Natural killer cell treated with Interleukin-12 subunit alpha and Interleukin-12 subunit beta and Interleukin-15 and Interleukin-18, amount 100 ng/mL, for 72 hours (primary cell): Measurements from ENCODE around the gene TNFSF11. TPM values are rescaled to one million over a fixed set of nuclear protein-coding genes. Genes with fewer than 3 reads are reported as not detected.

Experiments used
- ATAC-seq, 2 donors: fragments of 150-1000 bp; cut with Tn5 transposase in 1 of 2; sonication (Bioruptor Pico), chemical (Tn5 transposase) in 1 of 2; 2 replicates each; pipeline ENCODE4 v1.10.0; 2021
- DNase-seq: peaks from one replicate; pipeline ENCODE4 v3.0.0; 2022; ENCODE audit warnings: low spot score
- H3K27ac Mint-ChIP-seq, 2 donors: 1 replicate in 1 of 2; 2 replicates in 1 of 2; pipeline ENCODE4 v1.8.0; 2022; ENCODE audit warnings: mixed read lengths in 2 of 2, mild to moderate bottlenecking in 1 of 2, moderate library complexity in 1 of 2
- H3K27me3 Mint-ChIP-seq, 2 donors: 1 replicate in 1 of 2; 2 replicates in 1 of 2; pipeline ENCODE4 v1.8.0; 2022; ENCODE audit warnings: mixed read lengths in 2 of 2
- H3K36me3 Mint-ChIP-seq: one replicate; pipeline ENCODE4 v1.8.0; 2022; ENCODE audit warnings: mixed read lengths
- H3K4me1 Mint-ChIP-seq, 2 donors: 1 replicate in 1 of 2; 2 replicates in 1 of 2; pipeline ENCODE4 v1.8.0; 2022; ENCODE audit warnings: low read depth in 2 of 2, mixed read lengths in 2 of 2, mild to moderate bottlenecking in 1 of 2
- H3K4me3 Mint-ChIP-seq: one replicate; pipeline ENCODE4 v1.8.0; 2022; ENCODE audit warnings: mixed read lengths
- H3K9me3 Mint-ChIP-seq: 2 replicates; pipeline ENCODE4 v1.8.0; 2022; ENCODE audit warnings: mixed read lengths
- total RNA-seq, 2 donors: library from RNA; stranded (reverse); gene quantifications; one replicate each; pipeline ENCODE4 v1.2.3, GENCODE V29; 2022

Gene TNFSF11
- total RNA-seq, 2 donors from 2014 or later, result 2.3 to 2.8 TPM

GRCh38 chr13:42607546-42607945, 33.6 kb downstream of the TNFSF11 start:
- Mint-ChIP-seq H3K27me3 (peaks cover 0 to 24% of the 10 kb centered on the region in 2 donors), H3K9me3 (no peaks in the 10 kb centered on the region), H3K36me3 (no peaks in the 10 kb centered on the region), H3K4me1 (no peaks in the 10 kb centered on the region), H3K4me3 (no peak overlapping the region), H3K27ac (no peak overlapping the region)
- DNase-seq, result no peak
- ATAC-seq, result no peak

- H3K27ac Mint-ChIP-seq, result no peak overlapping the region
- H3K27me3 Mint-ChIP-seq, result peaks cover 0 to 24% of the 10 kb centered on the region in 2 donors
- no peak overlapping the region for H3K4me3 Mint-ChIP-seq
- H3K36me3 Mint-ChIP-seq, result no peaks in the 10 kb centered on the region
- H3K9me3 Mint-ChIP-seq, result no peaks in the 10 kb centered on the region
- no peak for ATAC-seq
- DNase-seq, result no peak
- no peaks in the 10 kb centered on the region for H3K4me1 Mint-ChIP-seq
Measured at GRCh38 chr13:42610649-42611048, 36.7 kb downstream of the TNFSF11 start.

- no peaks in the 10 kb centered on the region for H3K36me3 Mint-ChIP-seq
- no peak for ATAC-seq
- H3K27me3 Mint-ChIP-seq, result peaks cover 0 to 22% of the 10 kb centered on the region in 2 donors
Measured at GRCh38 chr13:42611086-42611779, 37.3 kb downstream of the TNFSF11 start.

GRCh38 chr13:42612021-42612765, 38.2 kb downstream of the TNFSF11 start:
- Mint-ChIP-seq H3K9me3 (no peaks in the 10 kb centered on the region), H3K27me3 (peaks cover 0 to 19% of the 10 kb centered on the region in 2 donors), H3K36me3 (no peaks in the 10 kb centered on the region), H3K4me3 (no peak overlapping the region), H3K27ac (no peak overlapping the region), H3K4me1 (no peaks in the 10 kb centered on the region)
- ATAC-seq, result no peak
- DNase-seq, result no peak

More at GRCh38 chr13:42611086-42611779, 37.3 kb downstream of the TNFSF11 start:
- DNase-seq, result no peak
- H3K4me3 Mint-ChIP-seq, result no peak overlapping the region
- no peak overlapping the region for H3K27ac Mint-ChIP-seq
- no peaks in the 10 kb centered on the region for H3K4me1 Mint-ChIP-seq
- H3K9me3 Mint-ChIP-seq, result no peaks in the 10 kb centered on the region

- Mint-ChIP-seq H3K27ac (no peak overlapping the region), H3K4me3 (no peak overlapping the region), H3K9me3 (no peaks in the 10 kb centered on the region), H3K36me3 (no peaks in the 10 kb centered on the region), H3K4me1 (no peaks in the 10 kb centered on the region), H3K27me3 (peaks cover 0 to 15% of the 10 kb centered on the region in 2 donors)
- no peak for DNase-seq
- ATAC-seq, result no peak
Measured at GRCh38 chr13:42614436-42615035, 40.6 kb downstream of the TNFSF11 start.

GRCh38 chr13:42615691-42616090, 41.7 kb downstream of the TNFSF11 start:
- no peak for ATAC-seq

GRCh38 chr13:42617221-42617620, 43.3 kb downstream of the TNFSF11 start:
- Mint-ChIP-seq H3K4me3 (no peak overlapping the region), H3K27me3 (peaks cover 2 to 15% of the 10 kb centered on the region in 2 donors), H3K27ac (no peak overlapping the region), H3K36me3 (no peaks in the 10 kb centered on the region), H3K9me3 (no peaks in the 10 kb centered on the region), H3K4me1 (no peaks in the 10 kb centered on the region)
- DNase-seq (no peak), ATAC-seq (no peak)

More at GRCh38 chr13:42615691-42616090, 41.7 kb downstream of the TNFSF11 start:
- no peaks in the 10 kb centered on the region for H3K4me1 Mint-ChIP-seq
- H3K4me3 Mint-ChIP-seq, result no peak overlapping the region
- H3K27me3 Mint-ChIP-seq, result peaks cover 0 to 15% of the 10 kb centered on the region in 2 donors
- no peak for DNase-seq
- H3K27ac Mint-ChIP-seq, result no peak overlapping the region
- no peaks in the 10 kb centered on the region for H3K36me3 Mint-ChIP-seq
- no peaks in the 10 kb centered on the region for H3K9me3 Mint-ChIP-seq

GRCh38 chr13:42623916-42624315, 50.0 kb downstream of the TNFSF11 start:
- no peak for ATAC-seq
- Mint-ChIP-seq H3K27me3 (peaks cover 7 to 29% of the 10 kb centered on the region in 2 donors), H3K27ac (no peak overlapping the region), H3K36me3 (no peaks in the 10 kb centered on the region), H3K4me1 (no peaks in the 10 kb centered on the region), H3K9me3 (no peaks in the 10 kb centered on the region), H3K4me3 (no peak overlapping the region)
- no peak for DNase-seq

- Mint-ChIP-seq H3K27ac (no peak overlapping the region), H3K36me3 (no peaks in the 10 kb centered on the region), H3K4me3 (no peak overlapping the region), H3K27me3 (peaks cover 7 to 29% of the 10 kb centered on the region in 2 donors), H3K9me3 (no peaks in the 10 kb centered on the region), H3K4me1 (no peaks in the 10 kb centered on the region)
- ATAC-seq, result no peak
- DNase-seq, result no peak
Measured at GRCh38 chr13:42625611-42626010, 51.7 kb downstream of the TNFSF11 start.

GRCh38 chr13:42626176-42626860, 52.4 kb downstream of the TNFSF11 start:
- H3K36me3 Mint-ChIP-seq, result no peaks in the 10 kb centered on the region
- H3K9me3 Mint-ChIP-seq, result no peaks in the 10 kb centered on the region
- no peak overlapping the region for H3K4me3 Mint-ChIP-seq
- DNase-seq (no peak), ATAC-seq (no peak)
- H3K4me1 Mint-ChIP-seq, result no peaks in the 10 kb centered on the region
- H3K27ac Mint-ChIP-seq, result no peak overlapping the region
- H3K27me3 Mint-ChIP-seq, result peaks cover 7 to 29% of the 10 kb centered on the region in 2 donors

- H3K4me3 Mint-ChIP-seq, result no peak overlapping the region
- H3K27me3 Mint-ChIP-seq, result peaks cover 9 to 36% of the 10 kb centered on the region in 2 donors
- no peaks in the 10 kb centered on the region for H3K36me3 Mint-ChIP-seq
- no peaks in the 10 kb centered on the region for H3K4me1 Mint-ChIP-seq
- no peak overlapping the region for H3K27ac Mint-ChIP-seq
- DNase-seq, result no peak
- ATAC-seq, result no peak
- H3K9me3 Mint-ChIP-seq, result no peaks in the 10 kb centered on the region
Measured at GRCh38 chr13:42628666-42629065, 54.7 kb downstream of the TNFSF11 start.

GRCh38 chr13:42631181-42631580, 57.2 kb downstream of the TNFSF11 start:
- no peak overlapping the region for H3K4me3 Mint-ChIP-seq
- no peak overlapping the region for H3K27ac Mint-ChIP-seq
- H3K9me3 Mint-ChIP-seq, result no peaks in the 10 kb centered on the region
- H3K36me3 Mint-ChIP-seq, result no peaks in the 10 kb centered on the region
- DNase-seq (no peak), ATAC-seq (no peak)
- H3K4me1 Mint-ChIP-seq, result no peaks in the 10 kb centered on the region
- peaks cover 12 to 31% of the 10 kb centered on the region in 2 donors for H3K27me3 Mint-ChIP-seq

- no peaks in the 10 kb centered on the region for H3K9me3 Mint-ChIP-seq
- H3K4me3 Mint-ChIP-seq, result no peak overlapping the region
- H3K36me3 Mint-ChIP-seq, result no peaks in the 10 kb centered on the region
- no peak for ATAC-seq
- no peak for DNase-seq
- peaks cover 10 to 17% of the 10 kb centered on the region in 2 donors for H3K27me3 Mint-ChIP-seq
- no peaks in the 10 kb centered on the region for H3K4me1 Mint-ChIP-seq
- H3K27ac Mint-ChIP-seq, result no peak overlapping the region
Measured at GRCh38 chr13:42633495-42633894, 59.5 kb downstream of the TNFSF11 start.
